H1 (cell line): Measurements from ENCODE around the gene C16orf89.
"Not testable (repeated sequence)": the region's sequence is repeated elsewhere in the genome, so short reads cannot be mapped to it uniquely, and the experiment has no call there.

Experiments
- EP300 ChIP-seq, 2 experiments: IDR thresholded peaks; 1 replicate in 1 of 2; 2 replicates in 1 of 2; pipeline ENCODE4 v1.6.1; 2011 to 2012; ENCODE audit warnings: low read depth in 2 of 2, low read length in 2 of 2, mild to moderate bottlenecking in 2 of 2, borderline replicate concordance in 1 of 2, inconsistent platforms in 1 of 2, moderate library complexity in 1 of 2
- EZH2 ChIP-seq: fragments of 200-600 bp; sonication (generic); IDR thresholded peaks from 2 replicates; pipeline ENCODE4 v1.7.1; 2012; ENCODE audit warnings: low read depth, mild to moderate bottlenecking, moderate library complexity, low read length, inconsistent platforms; ENCODE audit not compliant: severe bottlenecking
- NANOG ChIP-seq: IDR thresholded peaks from 2 replicates; pipeline ENCODE4 v1.6.1; 2011; ENCODE audit warnings: low read length, low read depth, mild to moderate bottlenecking, inconsistent platforms; ENCODE audit not compliant: insufficient read depth, poor library complexity, severe bottlenecking
- PHF8 ChIP-seq: fragments of 200-600 bp; sonication (generic); conservative IDR thresholded peaks from 2 replicates; pipeline ENCODE4 v1.7.1; 2012; ENCODE audit warnings: low read depth, mild to moderate bottlenecking, inconsistent platforms, low read length, moderate library complexity
- POLR2A ChIP-seq, 2 experiments: IDR thresholded peaks; 1 replicate in 1 of 2; 2 replicates in 1 of 2; pipeline ENCODE4 v1.6.1; 2011; ENCODE audit warnings: low read depth in 2 of 2, low read length in 2 of 2, mild to moderate bottlenecking in 2 of 2; ENCODE audit errors: control extremely low read depth in 1 of 2
- RXRA ChIP-seq: IDR thresholded peaks from 2 replicates; pipeline ENCODE4 v1.6.1; 2011; ENCODE audit warnings: low read depth, mild to moderate bottlenecking, low read length, moderate library complexity; ENCODE audit not compliant: insufficient read depth
- SIN3A ChIP-seq, 2 experiments: IDR thresholded peaks in 1 of 2; conservative IDR thresholded peaks in 1 of 2; 2 replicates each; pipeline ENCODE4 v1.6.1; 2011 to 2012; ENCODE audit warnings: low read length in 2 of 2, improper control_type of control experiment in 1 of 2, low read depth in 1 of 2, mild to moderate bottlenecking in 1 of 2
- TAF1 ChIP-seq: IDR thresholded peaks from 2 replicates; pipeline ENCODE4 v1.6.1; 2011; ENCODE audit warnings: mild to moderate bottlenecking, low read depth, low read length
- TEAD4 ChIP-seq: IDR thresholded peaks from 2 replicates; pipeline ENCODE4 v1.6.1; 2012; ENCODE audit warnings: low read depth, low read length, inconsistent platforms, mixed read lengths
- YY1 ChIP-seq: IDR thresholded peaks from 2 replicates; pipeline ENCODE4 v1.6.1; 2011; ENCODE audit warnings: low read depth, mild to moderate bottlenecking, low read length
- ZNF274 ChIP-seq: IDR thresholded peaks from 2 replicates; pipeline ENCODE4 v1.7.0; 2012; ENCODE audit warnings: low read length, borderline replicate concordance; ENCODE audit errors: extremely low read depth
- TF ChIP-seq, protein P1 (sequence below), 3 experiments: IDR thresholded peaks; 1 replicate in 2 of 3; 2 replicates in 1 of 3; pipeline versions ENCODE4 v1.5.1 to v1.6.1; 2011; ENCODE audit warnings: low read length in 3 of 3, mild to moderate bottlenecking in 3 of 3, inconsistent platforms in 2 of 3, low read depth in 1 of 3, moderate library complexity in 1 of 3; ENCODE audit not compliant: insufficient read depth in 1 of 3; ENCODE audit errors: control extremely low read depth in 1 of 3

GRCh38 chr16:5080461-5080860, 14.7 kb upstream of the C16orf89 start:
- TF ChIP-seq POLR2A (IDR thresholded peaks at IDR 0.05; ENCODE audit: control extremely low read depth in 1 of 2, low read depth in 2 of 2, low read length in 2 of 2); TAF1; TEAD4; SIN3A (conservative IDR thresholded peaks at IDR 0.05 in 1 of 2, IDR thresholded peaks at IDR 0.05 in 1 of 2; ENCODE audit: low read depth in 1 of 2, low read length in 2 of 2); EP300 (IDR thresholded peaks at IDR 0.05; ENCODE audit: borderline replicate concordance in 1 of 2, low read depth in 2 of 2, low read length in 2 of 2); PHF8; YY1; ZNF274; RXRA; NANOG; EZH2: not testable (repeated sequence)
- TF ChIP-seq, protein P1, sequence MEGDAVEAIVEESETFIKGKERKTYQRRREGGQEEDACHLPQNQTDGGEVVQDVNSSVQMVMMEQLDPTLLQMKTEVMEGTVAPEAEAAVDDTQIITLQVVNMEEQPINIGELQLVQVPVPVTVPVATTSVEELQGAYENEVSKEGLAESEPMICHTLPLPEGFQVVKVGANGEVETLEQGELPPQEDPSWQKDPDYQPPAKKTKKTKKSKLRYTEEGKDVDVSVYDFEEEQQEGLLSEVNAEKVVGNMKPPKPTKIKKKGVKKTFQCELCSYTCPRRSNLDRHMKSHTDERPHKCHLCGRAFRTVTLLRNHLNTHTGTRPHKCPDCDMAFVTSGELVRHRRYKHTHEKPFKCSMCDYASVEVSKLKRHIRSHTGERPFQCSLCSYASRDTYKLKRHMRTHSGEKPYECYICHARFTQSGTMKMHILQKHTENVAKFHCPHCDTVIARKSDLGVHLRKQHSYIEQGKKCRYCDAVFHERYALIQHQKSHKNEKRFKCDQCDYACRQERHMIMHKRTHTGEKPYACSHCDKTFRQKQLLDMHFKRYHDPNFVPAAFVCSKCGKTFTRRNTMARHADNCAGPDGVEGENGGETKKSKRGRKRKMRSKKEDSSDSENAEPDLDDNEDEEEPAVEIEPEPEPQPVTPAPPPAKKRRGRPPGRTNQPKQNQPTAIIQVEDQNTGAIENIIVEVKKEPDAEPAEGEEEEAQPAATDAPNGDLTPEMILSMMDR (IDR thresholded peaks at IDR 0.05; ENCODE audit: control extremely low read depth in 1 of 3, insufficient read depth in 1 of 3, low read depth in 1 of 3, low read length in 3 of 3): not testable (repeated sequence)
